NCI-H69 (cell line): Measurements from ENCODE around the gene DSTN.
A peak's percentile ranks its signal among the peaks of the same experiment; 100 is the strongest.

Experiments used
- DNase-seq: peaks from one replicate; lab custom pipeline; 2025; lab: John Stamatoyannopoulos, UW

Gene DSTN

GRCh38 chr20:17637985-17638640, 68.2 kb downstream of the DSTN start:
- DNase-seq = no peak

DNA sequence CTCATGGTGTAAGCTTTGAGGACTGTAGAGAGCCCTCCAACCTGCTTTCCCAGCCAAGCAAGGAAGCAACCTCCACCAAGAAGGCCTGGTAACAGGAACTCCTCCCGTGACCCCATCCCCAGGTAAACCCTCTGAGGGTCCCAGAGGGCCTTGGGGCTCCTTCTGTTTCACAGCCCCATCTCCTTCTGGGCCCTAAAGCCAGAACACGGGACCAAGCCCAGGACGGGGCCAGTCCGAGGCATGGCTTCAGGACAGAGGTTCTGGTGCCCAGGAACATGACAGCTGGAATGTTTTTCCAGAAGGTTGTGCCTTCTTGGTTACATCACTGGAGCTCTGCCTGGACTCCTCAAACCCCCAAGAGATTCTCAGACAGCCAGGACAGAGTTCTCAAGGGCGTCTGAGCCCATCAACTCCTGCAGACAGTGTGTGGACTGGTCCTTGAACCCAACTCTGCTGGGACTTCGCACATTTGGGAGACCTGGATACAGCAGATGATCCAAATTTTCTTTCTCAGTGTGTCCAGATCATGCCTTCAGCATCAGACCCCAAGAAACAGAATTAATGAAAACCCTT, 69.0 kb downstream of the DSTN start:
- DNase-seq = no peak

DNA sequence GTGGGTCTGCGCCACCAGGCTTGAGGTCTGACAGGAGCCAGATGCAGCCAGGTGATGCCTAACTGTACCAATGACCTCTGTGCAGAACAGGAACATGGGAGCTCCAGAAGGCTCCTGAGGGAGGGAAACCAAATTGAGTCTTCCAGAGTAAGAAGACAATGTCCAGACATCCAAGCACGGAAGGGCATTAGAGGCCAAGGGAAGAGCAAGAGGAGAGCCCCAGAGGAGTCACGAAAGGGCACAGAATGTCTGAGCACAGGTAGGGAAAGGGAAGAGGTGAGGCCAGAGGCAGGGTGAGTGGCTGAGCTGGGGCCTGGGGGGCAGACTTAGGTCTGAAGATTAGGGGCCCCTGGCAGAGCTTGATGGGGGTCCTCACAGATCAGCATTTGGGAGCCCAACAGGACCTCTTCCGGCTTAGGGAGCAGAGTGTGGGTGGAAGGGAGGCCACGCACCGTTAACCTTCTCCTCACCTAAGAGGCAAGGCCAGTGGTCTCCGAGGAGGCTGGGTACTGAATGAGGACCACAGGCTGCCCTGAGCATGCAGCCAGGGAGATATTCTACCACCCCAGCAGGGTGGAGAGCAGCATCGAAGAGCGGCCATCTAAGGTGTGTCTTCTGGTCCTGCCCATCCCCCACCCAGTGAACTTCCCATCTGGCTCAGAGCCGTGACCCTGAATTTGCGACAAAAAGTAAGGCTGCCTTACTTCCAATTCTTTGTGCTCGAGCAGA, 70.4 kb downstream of the DSTN start:
- no peak for DNase-seq

- DNase-seq = no peak
These were observed 71.1 kb downstream of the DSTN start for GRCh38 chr20:17640875-17641378.

DNA sequence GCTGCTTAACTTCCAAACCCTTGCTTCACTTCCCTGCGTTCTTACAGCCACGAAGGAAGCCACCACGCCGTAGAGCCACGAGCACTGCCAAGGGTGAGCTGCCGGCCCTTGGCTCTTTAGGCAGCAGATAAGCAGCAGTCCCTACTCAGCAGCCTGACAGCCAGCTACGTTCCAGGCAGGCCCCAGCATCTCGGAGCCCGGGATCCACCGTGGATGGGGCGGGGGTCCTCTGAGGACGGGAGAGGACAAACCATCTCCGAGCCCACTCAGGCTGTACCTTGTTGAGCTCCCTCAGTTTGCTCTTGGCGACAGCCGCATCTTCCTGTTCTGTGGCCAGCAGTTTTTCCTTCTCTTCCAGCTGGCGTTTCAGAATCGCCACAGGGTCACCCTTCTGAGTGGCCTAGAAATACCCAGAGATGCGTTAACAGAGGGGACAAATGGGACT, 71.7 kb downstream of the DSTN start:
- no peak for DNase-seq

DNA sequence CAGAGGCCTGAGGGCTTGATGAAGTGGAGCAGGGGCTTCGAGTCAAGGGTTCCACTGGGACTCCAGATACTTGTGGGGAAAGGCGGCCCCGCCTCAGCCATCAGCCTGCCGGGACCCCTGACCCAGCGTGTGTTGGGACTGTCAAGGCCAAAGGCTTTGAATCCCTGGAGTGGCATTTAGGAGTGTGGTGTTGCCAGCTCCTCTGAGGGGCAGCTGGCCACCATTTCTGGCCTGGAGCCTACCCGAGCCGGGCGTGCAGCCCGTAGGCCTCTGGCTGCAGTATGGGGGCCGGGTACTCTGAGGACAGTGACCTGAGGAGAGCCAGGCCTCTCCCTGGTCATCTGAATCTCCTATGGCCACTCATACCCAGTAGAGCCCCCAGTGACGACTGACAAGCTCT, 72.1 kb downstream of the DSTN start:
- no peak for DNase-seq

GRCh38 chr20:17642404-17643269, 72.8 kb downstream of the DSTN start:
- DNase-seq = no peak

DNA sequence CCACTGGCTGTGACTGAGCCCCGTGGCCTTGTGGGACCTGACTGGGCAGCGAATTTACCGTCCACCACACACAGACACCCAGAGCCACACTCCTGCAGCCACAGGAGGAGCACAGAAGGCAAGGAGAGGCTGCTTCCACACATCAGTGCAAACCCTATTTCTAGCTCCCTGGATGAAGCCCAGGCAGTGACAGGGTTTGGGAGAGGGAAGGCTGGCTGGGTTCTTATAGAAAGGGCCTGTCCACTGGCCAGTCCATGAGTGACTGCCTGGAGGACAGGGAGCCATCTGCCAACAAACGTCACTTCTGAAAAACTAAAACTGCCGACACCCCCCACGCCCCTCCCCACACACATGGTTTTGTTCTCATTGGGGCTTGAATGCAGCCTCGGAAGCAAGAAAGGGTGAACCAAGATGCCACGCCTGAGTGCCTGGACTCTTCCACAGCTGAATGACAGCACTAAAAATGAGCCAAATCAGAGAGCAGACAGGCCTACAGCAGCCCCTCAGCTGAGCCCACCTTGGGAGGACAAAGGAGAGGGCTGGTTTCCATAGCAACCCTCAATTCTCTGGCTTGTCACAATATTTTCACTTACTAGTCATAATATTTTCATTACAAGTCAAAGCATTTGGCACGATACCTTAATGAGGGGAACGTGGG, 73.8 kb downstream of the DSTN start:
- no peak for DNase-seq

- DNase-seq = no peak
These were observed 74.6 kb downstream of the DSTN start for GRCh38 chr20:17644451-17644850.

GRCh38 chr20:17645010-17645409, 75.1 kb downstream of the DSTN start:
- no peak for DNase-seq

GRCh38 chr20:17645546-17646208, 75.8 kb downstream of the DSTN start:
- no peak for DNase-seq

DNA sequence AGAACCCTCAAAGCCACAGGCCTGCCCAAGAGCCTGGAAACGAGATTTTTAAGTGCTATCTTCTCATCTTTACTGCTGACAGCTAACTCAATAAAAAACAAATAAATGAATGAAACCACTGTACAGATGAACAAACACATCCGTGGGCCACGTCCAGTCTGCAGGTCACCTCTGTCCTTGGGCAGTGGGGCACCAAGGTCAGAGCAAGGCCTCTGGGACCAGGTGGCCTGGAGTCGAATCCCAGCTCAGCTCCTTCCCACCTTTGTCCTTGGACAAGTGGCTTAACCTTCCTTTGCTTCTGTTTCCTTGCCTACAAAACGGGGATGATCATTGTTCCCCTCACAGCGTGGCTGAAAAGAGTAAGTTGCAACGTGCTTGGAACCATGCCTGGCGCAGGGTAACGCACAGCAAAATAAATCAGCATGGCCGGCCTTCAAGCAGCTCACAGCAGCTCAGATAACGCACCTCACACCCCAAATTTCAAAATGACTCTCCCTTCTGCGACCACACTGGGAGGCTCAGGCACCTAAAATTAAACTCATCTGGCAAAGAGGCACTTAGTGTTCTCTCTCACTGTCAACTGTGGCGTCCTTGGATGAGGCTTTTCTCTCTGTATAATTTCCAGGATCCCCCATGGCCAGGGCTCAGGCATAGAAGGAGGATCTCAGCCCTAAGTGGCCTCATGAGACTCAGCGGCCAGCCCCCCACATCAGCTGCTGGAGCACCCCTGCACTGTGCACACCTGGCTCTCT, 76.5 kb downstream of the DSTN start:
- DNase-seq = peak; percentile 34

- peak; percentile 46 for DNase-seq
These were observed 77.1 kb downstream of the DSTN start for GRCh38 chr20:17646961-17647301.

- no peak for DNase-seq
These were observed 77.8 kb downstream of the DSTN start for GRCh38 chr20:17647391-17648314.

GRCh38 chr20:17648315-17648646, 78.4 kb downstream of the DSTN start:
- DNase-seq = no peak

DNA sequence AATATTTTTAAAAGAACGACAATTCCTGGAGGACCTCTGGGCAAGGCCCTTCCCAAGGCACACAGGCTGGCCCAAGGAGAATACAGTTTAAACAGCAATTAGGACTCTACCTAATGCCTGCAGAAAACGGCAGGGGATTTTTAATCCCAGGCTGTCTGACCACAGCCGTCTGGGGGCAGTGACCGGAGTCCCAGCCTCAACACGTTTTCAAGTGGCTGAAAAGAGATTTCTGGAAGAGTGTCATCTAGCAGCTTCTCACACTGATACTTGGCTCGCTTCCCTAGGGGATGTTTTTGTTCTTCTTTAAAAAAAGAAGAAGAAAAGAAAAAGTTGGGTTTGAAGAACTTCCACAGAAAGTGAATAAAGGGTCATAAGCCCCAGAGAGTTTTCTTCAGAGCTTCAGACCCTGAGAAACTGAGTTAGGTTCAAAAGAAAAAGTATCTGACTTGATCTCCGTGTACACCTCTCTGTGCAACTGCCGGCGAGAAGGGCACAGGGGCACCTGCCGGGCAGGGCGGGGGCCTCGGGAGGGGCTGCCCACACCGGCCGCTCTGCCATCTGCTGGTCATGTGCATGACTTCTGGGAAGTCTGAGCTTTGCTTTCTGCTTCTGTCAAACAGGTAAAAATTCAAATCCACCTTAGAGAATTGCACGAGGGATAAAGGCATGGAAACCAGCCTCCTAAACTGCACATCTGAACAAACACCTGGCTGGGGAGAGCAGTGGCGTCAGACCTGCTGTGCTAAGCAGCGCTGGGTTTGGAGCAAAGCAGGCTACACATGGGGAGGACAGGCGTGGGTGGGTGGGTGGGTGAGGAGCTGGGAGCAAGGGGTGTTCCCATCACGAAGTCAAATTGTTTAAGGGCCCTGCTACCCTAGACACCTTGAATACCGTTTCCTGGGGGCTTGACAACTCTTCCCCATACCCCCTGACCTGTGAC, 79.2 kb downstream of the DSTN start:
- DNase-seq = peak; percentile 79

GRCh38 chr20:17650301-17651128, 80.6 kb downstream of the DSTN start:
- no peak for DNase-seq
